ENCODE measurements around the gene NRG3.

Gene NRG3

DNA sequence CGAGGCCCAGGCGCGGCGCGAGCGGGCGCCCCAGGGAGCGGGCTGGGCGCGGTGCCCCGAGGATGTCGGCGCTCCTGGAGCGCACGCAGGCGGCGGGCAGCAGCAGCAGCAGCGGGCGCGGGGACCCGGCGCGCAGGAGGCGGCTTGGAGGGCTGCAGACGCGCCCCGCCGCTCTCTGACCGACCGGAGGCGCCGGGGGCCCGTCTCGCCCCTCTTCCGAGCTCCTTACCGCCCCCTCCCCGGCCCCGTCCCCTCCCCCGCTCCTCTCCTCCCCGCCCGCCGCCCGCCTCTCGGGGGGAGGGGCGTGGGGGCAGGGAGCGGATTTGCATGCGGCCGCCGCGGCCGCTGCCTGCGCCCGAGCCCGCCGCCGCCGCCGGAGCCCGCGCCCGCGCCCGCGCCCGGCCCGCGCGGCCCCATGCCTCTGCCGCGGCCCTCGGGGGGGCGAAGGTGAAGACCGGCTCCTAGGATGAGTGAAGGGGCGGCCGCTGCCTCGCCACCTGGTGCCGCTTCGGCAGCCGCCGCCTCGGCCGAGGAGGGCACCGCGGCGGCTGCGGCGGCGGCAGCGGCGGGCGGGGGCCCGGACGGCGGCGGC lies at the start of gene NRG3:
Gene NRG3, plus strand, starts transcription at position 320 of the 592 bp plus-strand sequence.
- no peak for DNase-seq

DNA sequence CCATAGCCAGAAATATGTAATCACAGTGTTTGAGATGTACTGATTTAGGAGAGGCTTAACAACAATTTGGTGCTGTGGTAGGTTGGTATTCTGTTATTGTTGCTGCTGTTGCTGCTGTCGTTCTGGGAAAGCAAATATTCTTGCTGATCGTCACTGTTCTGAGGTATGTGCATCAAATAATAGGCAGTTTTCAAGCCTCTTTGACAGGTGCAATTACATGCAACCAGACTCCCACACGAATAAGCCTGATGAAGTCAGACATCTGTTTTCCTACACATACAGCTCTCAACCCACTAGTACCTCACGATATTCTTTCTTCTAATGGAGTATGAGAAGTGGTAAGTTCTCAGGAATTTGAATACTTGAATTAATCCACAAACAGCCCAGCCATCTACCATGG lies 46.7 kb upstream of the NRG3 start:
- DNase-seq, result no peak

DNA sequence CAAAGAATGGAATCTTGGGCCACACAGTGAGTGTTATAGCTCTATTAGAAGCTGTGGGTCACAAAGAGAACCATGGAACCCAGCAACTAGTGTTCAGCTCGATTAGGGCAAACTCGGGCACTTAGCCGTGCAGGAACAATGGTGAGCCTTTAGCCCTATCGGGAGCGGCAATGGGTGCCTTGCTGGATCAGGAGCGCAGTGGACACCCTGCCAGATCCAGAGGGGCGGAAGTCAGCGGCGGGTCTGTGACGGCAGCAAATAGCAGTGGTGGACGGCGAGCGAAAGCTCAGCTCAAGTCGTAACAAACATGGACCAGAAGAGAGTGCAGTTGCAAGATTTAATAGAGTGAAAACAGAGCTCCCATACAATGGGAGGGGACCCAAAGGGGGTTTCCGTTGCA lies 43.9 kb upstream of the NRG3 start:
- DNase-seq, result no peak

DNA sequence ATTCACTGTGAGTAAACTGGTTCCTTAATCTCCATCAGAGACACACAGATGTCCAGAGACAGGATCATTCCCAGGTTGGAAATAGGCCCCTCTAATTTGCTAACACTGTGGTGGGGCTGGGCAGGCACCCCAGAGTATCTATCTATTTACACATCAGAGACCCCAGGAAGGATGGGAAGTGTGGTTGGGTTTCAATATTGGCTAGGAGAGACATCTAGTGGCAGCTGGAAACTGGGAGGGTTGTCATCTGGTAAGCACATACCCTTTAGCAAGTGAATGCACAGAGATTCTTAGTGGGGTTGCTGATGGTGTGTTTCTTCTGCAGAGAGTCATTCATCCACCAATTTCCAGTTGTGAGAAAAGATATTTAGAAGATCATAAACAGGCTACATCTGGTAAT lies 36.0 kb upstream of the NRG3 start:
- DNase-seq, result no peak

DNA sequence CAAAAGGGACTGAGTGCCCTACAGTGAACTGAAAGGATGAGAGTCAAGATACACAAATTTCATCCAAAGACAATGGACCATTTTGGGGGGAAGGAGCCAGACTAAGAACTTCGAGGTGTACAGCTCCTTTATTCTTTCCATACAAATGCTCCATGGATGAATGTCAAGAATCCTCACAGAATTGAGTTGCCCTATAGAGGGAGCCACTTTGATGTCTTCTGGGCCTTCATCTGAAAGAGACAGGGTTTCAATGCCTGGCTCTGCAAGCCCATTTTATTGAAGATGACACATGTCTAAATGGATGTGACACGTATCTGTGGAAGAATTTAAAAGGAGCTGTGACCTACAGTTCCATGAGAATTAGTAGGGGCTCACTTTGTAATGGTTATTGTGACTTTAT lies 32.0 kb upstream of the NRG3 start:
- DNase-seq, result no peak

DNA sequence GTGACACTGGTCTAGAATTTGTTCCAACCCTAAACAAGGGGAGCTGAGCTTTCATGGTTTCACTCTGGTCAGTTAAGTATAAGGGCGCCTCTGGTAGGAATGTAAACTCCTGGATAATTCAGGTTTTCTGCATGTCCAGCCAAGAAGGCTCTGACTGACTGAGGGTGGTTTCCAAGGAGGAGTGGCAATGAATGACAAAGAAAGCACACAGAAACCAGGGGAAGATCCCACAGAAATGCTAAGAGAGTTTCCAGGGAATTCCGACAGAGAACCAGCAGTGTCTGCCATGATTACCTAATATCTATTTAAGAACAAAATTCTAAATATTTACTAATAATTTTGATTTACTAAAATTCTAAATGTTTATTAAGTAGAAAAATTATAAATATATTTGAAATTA lies 27.3 kb upstream of the NRG3 start:
- no peak for DNase-seq

DNA sequence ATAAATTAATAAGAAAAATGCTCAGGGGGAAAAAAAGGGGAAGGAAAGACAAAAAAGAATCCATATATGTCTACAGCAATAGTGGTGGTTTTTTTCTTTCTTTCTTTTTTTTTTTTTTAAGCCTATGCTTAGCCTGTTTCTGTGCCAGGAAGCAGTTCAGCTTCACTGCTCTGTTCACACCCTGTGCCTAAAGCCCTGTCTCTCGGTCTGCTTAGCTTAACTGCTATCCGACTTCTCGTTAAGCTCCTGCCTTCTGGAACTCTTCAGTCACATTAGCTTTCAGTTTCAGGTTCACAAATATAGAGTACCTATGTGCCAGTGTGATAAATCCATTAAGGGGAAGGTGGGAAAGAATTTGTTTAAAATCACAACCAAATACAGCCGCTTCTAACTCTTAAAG lies 26.5 kb upstream of the NRG3 start:
- DNase-seq, result no peak

DNA sequence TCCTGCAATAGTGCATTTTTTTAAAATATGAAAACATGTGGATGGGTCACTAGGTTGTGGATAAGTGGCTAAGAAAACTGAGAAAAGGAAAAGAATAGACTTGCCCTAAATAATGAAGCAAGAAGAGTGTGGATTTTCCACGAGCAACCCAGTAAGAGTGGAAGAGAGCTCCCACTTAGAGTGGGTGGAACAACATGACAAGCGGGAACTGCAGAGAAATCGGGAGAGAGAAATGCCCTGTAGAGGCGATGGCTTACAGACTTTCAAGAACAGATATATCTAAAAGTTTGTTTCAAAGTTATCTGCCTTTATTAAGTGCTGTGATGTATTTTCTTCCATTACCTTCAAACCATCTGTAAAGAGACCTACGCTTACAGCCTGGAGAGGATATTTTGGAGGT lies 26.1 kb upstream of the NRG3 start:
- DNase-seq, result no peak

DNA sequence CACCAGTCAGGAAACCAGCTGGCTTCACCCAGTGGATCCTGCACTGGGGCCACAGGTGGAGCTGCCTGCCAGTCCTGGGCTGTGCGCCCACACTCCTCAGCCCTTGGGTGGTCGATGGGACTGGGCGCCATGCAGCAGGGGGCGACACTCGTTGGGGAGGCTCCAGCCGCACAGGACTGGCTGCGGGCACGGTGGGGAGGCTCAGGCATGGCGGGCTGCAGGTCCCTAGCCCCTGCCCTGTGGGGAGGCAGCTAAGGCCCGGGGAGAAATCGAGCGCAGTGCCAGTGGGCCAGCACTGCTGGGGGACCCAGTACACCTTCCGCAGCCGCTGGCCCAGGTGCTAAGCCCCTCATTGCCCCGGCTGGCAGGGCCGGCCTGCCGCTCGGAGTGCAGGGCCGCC lies 12.4 kb upstream of the NRG3 start:
- no peak for DNase-seq

DNA sequence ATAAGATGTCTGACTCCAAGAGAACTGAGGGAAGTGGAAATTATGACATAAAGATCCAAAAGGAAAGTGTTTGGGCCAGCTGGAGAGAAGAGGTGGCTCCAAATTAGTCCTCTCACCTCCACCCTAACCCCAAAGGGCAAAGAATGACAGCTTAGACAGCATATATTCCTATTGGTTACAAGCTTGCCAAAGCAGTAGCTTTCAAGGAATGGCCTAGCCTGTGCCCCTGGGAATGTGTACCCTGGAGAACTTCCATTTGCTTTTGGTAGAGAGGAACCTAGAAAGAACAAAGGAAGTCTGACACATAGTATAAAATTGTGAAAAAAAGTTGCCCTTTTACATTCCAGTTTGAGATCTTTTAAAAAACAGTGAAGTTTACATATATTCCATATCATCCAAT lies 11.2 kb upstream of the NRG3 start:
- DNase-seq, result no peak

DNA sequence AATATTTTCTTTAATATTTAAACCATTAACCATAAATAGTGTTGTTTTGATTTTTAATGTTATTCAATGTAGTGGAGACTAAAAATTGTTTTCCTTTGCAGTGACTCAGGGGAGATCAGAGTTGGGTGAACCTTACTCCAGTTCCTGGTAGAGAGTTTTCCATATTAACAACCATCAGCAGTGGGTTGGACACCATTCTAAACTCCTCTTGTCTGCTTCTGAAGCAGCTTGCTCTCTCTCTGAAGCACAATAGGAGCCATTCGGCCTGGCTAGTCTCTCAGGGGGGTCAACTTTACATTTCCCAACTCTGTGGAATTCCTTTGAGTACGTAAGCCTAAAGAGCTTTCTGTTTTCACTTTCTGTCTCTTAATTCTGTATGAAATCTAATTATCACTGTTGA lies 9.4 kb upstream of the NRG3 start:
- DNase-seq, result no peak

DNA sequence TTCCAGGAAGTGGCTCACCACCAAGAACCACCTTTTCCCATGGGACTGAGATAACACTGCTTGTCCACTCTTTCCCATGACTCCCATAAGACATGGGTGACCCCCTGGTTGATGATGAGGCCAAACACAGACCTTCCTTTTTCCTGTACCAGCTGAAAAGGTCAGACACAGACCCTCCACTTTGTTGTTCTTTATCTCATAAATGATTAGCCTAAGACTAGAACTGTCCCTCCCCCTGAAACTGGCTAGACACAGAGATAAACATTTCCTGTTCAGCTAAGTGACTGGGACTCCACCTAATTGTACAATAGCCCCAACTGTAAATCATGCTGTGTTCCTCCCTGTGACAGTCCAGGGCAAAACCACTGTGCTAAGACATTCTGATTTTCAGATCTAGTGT lies 8.2 kb upstream of the NRG3 start:
- DNase-seq, result no peak

DNA sequence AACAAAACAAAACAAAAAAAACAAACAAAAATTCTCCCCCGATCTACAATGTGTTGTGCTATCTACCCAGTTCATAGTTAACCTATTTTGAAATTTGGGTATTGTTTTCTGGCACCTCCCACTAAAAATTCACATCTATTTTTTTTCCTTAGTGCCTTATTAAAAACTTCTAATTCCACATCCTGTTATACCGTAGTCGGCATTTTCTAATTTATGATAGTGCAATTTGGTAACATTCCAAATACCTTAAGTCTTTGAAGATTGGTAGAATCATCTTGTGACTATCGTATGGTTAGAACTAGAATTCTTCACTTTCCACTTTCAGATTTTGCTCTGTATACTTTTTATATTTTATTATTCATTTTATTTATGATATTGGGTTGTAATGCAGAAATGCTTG lies 4.5 kb upstream of the NRG3 start:
- no peak for DNase-seq

DNA sequence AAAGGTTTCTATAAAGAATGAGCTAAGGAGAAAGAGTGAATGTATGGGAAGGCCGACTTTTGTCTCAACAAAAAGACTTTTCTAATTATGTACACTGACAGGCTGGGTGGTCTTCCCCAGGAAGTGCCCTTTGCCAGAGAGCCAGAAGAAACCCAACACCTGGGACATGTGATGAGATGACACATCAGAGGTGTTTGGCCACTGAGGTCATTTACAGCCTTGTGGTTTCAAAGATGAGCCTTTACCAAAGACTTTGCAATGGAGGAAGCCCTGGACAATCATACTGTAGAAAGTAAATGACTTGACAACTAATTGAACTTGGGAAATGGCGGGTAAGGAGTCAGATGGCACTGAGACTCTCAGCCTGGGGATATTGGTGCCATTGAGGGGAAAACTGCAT lies 3.4 kb upstream of the NRG3 start:
- DNase-seq, result no peak

DNA sequence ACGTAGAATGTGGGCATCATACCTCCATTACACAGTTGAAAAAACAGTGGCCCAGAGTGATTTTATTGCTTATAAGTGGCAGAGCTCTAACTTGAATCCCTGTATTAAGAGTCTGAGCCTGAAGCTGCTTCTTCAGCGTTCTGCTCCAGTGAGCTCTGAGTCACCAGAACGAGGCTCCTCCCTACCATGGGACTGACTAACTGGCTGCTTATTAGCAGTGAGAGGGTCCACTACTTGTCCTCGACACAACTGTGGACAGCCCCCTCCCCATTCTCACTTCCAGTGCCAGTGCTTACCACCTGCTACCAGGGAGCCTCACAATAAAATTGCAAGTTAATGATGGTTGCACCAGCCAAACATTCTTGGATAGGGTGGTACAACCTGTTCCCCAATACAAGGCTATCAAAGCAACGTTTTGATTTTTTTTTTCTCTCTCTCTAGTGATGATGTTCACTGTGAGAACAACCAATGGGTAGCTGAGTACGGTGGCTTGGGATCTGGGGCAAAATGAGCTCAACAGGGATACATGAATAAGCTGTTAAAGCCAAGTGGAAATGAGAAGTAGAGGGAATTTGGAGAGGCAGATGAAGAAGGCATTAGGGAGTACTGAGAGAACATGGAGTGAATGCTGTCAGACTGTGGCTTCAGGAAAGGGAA lies 2.7 kb upstream of the NRG3 start:
- no peak for DNase-seq

DNA sequence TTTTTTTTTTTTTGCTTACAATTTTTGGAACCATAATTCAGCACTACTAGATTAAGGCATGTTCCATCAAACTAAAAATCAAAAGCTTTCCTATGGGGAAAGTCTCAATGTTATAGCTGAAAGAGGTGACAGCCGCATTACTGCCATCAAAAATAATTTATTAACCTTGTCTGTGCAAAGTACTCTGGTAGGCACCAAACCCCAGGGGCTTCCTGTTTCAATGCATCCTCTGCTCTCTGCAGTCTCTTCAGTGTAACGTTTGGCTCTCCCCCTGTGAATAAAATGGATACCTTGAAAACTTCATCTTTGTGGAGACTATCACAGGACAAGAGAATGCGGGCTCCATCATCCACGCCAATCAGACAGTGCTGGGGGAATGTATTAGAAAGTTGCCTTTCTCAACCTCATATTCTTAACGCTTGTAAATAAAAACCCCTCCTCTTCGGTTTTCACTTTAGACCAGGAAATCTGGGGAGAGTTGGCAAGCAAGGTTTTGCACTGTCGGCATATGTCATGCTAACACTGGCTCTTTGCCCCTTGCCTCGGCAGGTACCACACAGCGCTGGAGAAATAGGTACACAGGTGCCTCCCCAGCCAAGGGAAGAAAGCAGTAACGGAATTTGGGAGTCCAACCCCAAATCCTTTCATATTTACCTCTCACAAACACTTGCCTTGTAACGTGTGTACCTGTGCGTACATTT lies 1.6 kb upstream of the NRG3 start:
- DNase-seq, result no peak

DNA sequence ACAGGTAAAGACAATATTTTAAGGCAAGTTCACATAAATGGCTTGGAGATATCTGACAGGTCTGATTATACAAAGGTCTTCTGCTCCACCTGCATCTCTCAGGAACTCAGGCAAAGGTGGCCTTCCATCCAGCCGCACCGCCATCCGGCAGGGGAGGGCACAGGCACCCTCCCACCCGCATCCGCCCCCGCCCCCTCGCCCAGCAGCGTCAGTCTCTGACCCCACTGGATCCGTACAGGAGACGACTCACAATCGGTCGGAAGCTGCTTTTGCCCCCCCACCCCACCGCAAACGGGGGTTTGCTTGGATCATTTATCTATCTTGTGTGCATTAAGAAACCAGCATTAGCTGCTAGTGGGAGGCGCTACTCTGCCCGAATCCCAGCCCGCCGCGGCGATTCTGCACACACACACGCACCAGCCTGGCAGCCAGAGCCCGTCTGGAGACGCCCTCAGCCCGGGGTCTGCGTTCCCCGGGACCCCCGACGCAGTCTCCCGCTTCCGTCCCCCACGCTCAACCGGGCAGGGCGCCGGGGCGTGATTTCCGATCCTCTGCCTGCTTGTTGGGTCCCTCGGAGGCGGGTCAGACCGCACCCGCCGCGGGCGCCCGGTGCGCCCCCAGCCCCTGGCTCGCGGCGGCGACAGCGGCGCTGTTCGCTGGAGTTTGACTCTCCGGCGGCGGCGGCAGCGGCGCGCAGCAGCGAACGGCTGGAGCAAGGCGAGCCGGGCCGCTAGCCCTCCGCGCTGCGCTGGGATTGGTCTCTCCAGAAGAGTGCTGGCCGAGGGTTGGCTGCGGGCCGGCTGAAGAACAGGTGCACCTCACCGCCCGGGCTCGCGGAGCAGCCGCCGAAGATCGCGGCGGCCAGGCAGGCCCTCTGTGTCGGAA lies 820 bp upstream of the NRG3 start:
- no peak for DNase-seq

DNA sequence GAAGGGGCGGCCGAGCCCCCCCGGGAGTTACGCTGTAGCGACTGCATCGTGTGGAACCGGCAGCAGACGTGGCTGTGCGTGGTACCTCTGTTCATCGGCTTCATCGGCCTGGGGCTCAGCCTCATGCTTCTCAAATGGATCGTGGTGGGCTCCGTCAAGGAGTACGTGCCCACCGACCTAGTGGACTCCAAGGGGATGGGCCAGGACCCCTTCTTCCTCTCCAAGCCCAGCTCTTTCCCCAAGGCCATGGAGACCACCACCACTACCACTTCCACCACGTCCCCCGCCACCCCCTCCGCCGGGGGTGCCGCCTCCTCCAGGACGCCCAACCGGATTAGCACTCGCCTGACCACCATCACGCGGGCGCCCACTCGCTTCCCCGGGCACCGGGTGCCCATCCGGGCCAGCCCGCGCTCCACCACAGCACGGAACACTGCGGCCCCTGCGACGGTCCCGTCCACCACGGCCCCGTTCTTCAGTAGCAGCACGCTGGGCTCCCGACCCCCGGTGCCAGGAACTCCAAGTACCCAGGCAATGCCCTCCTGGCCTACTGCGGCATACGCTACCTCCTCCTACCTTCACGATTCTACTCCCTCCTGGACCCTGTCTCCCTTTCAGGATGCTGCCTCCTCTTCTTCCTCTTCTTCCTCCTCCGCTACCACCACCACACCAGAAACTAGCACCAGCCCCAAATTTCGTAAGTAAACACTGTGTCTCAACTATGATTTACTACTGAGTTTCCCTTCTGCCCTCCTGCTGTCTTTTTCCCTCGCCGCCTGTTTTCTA lies 666 bp downstream of the NRG3 start:
- DNase-seq, result no peak

DNA sequence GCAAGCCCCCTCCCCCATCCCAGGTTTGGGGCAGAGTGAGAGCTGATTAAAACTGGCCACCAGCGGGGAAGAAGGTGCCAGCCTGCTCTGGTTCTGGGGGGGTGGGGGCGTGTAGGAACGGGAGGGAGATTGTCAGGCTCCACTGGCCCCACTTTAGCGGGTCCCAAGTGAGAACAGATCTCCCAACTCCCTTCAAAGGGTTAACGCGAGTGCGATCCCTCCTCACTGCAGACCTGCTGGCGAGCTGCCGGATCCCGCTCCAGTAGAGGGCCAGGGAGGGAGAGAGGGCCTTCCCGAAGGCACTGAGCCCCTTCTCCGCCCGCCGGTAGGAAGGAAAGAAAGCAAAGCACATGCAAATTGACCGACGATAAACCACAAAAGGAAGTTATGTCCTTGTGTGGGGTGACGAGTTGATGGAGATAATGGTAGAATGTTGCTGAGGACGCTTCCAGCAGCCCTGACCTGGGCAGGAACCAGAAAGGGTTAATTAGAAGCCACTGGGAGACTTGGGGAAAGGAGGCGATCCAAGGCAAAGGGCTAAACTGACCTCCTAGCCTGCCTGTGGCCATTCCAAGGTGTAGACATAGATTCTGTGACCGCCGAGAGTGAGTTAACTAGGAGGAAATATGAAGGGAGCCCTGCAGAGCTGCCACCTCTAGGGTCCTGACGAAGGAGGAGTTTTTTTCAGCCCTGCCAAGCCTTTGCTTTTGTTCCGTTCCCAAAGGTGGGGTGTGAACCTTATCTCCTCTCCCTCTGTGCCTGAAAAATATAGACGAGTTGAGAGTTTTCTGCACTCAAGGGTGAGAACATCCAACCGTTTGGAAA lies 1.5 kb downstream of the NRG3 start:
- no peak for DNase-seq

DNA sequence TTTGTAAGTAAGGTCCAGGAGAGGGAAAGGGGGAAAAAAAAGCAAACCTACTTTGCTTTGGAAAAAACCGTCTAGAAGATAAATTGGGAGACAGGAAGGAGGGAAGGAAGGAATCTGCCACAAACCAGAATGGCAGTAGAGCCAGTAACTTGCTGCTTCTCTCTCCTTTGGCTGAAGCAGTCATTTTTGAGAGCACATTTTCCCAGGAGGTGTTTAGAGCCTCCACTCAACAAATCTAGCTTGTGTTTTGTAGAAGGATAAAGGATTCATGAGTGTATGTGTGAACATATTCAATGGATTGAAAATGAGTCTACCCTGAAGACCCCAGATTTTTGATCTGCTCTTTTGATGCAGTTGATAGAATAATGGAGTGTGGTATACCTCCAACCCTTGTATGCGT lies 2.6 kb downstream of the NRG3 start:
- no peak for DNase-seq

DNA sequence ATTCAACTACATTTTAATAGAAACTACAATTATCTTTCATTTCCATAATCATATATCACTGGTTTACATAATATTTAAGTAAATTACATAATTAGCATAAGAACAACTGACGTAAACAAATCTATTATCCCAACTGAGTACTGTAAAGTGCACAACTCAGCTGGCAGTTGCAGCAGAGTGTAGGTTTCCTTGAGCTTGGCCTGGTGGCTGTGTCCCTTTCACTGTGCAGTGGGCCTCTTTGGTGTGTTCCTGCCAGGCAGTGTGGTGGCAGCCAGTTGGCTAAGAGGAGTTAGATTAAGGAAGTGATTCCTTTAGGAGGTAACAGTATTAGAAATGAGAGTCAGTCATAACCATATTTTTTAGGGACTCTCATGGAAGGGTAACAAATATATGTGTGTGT lies 7.0 kb downstream of the NRG3 start:
- no peak for DNase-seq

DNA sequence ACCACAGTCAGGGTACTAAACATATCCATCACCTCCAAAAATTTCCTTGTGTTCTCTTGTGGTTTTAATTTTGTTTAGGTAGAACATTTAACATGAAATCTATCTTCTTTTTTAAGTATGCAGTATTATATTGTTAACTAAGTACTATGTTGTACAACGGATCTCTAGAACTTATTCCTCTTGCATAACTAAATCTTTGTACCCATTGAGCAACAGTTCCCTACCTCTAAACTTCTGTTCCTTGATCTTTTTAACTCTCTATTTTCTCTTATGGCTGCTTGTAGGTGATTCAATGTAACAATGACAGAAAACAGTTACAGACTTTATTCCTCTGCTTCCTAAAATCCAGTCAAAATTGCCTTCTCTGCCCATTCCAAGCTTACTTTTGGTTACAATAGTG lies 9.9 kb downstream of the NRG3 start:
- DNase-seq, result no peak

Data from NK-92 treated with Interleukin-12 subunit alpha and Interleukin-12 subunit beta, amount 100 ng/mL, for 24 hours (cell line).